ENCODE measurements around the gene HOXA5. TPM values are rescaled to one million over a fixed set of nuclear protein-coding genes. Genes with fewer than 3 reads are reported as not detected.

HOXA5 gene
- total and polyA plus RNA-seq, 2 of the 8 experiments (the other 6 are each of a cell fraction or from before 2014, with no cell fraction given) = not detected

- H4K5ac ChIP-seq (ENCODE audit: insufficient read length, low read depth, low read length) = no peak overlapping the region
- H2BK12ac ChIP-seq (ENCODE audit: low read depth, low read length) = no peak overlapping the region
- H3K4ac ChIP-seq (replicated peaks; ENCODE audit: insufficient read length, low read depth, low read length) = no peak overlapping the region
- H3K79me2 ChIP-seq (ENCODE audit: control insufficient read depth in 1 of 2, insufficient read depth in 2 of 2, low read length in 2 of 2) = no peaks in the 10 kb centered on the region
- peaks cover 43 to 54% of the 10 kb centered on the region in 2 experiments for H4K20me1 ChIP-seq (replicated peaks in 1 of 2; ENCODE audit: control insufficient read depth in 1 of 2, insufficient read depth in 2 of 2, low read length in 2 of 2)
- FAIRE-seq (no peak), DNase-seq (ENCODE audit: low read depth in 1 of 2, low spot score in 2 of 2) (peak in 1 of 2 experiments; percentile 44)
- no peak overlapping the region for H2BK20ac ChIP-seq (ENCODE audit: low read length)
- no peak overlapping the region for H2AFZ ChIP-seq (ENCODE audit: low read length)
- no peak overlapping the region for H4K91ac ChIP-seq (replicated peaks; ENCODE audit: insufficient read length, low read length)
- peaks cover 99 to 100% (median 100%) of the 10 kb centered on the region in 4 experiments for H3K27me3 ChIP-seq (replicated peaks in 1 of 4; ENCODE audit: control insufficient read depth in 3 of 4, extremely low read depth in 1 of 4, insufficient read depth in 3 of 4, low read length in 3 of 4)
- H3K79me1 ChIP-seq (ENCODE audit: low read depth, low read length) = no peaks in the 10 kb centered on the region
- no peaks in the 10 kb centered on the region; a peak in 1 of 4 replicates for H3K9me3 ChIP-seq (ENCODE audit: insufficient read depth in 2 of 2, low read depth in 1 of 2, low read length in 1 of 2)
- H2BK15ac ChIP-seq (ENCODE audit: low read length) = no peak overlapping the region
- no peak overlapping the region for H3K27ac ChIP-seq (ENCODE audit: low read depth, low read length)
- H3K56ac ChIP-seq (replicated peaks; ENCODE audit: insufficient read length, low read depth, low read length) = no peak overlapping the region
- no peak overlapping the region for H2AK5ac ChIP-seq (ENCODE audit: low read depth, low read length)
- no peak overlapping the region for H3K4me2 ChIP-seq (ENCODE audit: insufficient read depth in 1 of 2, low read depth in 2 of 2, low read length in 2 of 2)
- no peak overlapping the region for H4K8ac ChIP-seq (ENCODE audit: extremely low read depth, insufficient read depth, low read length)
- H3K23me2 ChIP-seq (ENCODE audit: low read depth, low read length) = no peaks in the 10 kb centered on the region; the same call in 1 of the 2 replicates
- H3K23ac ChIP-seq (ENCODE audit: insufficient read length) = no peak overlapping the region
- TF ChIP-seq RNF2 (IDR thresholded peaks at IDR 0.05; ENCODE audit: borderline replicate concordance, low read depth, low read length, missing control alignments, poor library complexity, severe bottlenecking) (peak; percentile 96), SUZ12 (IDR thresholded peaks at IDR 0.05; ENCODE audit: low read length) (peak; percentile 90), GABPA (IDR thresholded peaks at IDR 0.05; ENCODE audit: borderline replicate concordance, insufficient read depth, low read length) (no peak)
- H3K18ac ChIP-seq (ENCODE audit: extremely low read depth, low read length) = no peak overlapping the region
- no peak overlapping the region for H3K9ac ChIP-seq (replicated peaks in 1 of 4; ENCODE audit: extremely low read depth in 1 of 4, low read depth in 3 of 4, low read length in 3 of 4)
- WGBS, 2 experiments (ENCODE audit: extremely low coverage in 1 of 2, insufficient coverage in 1 of 2, insufficient read length in 1 of 2, insufficient replicate concordance in 2 of 2, low coverage in 1 of 2, low lambda C conversion rate in 2 of 2, missing lambda C conversion rate in 1 of 2) = 32% methylated on average over 22 of the region's 22 CpGs; no CpG with 5 or more reads in 1 of the 2 experiments
- no peak overlapping the region for H2BK120ac ChIP-seq (replicated peaks; ENCODE audit: low read depth, low read length)
- CTCF ChIA-PET (ENCODE audit: partially characterized antibody) = interaction anchor here (0.7 to 2.4 kb wide), 11 partner anchors 9 to 919 kb away, joined by 3 to 8 read pairs (median 4); no protein-coding TSS in a partner anchor
- no peak overlapping the region for H3K14ac ChIP-seq (ENCODE audit: insufficient read length)
- H3K4me1 ChIP-seq (replicated peaks in 1 of 4; ENCODE audit: control insufficient read depth in 3 of 4, insufficient read depth in 4 of 4, low read length in 3 of 4) = peaks cover 4 to 11% (median 5%) of the 10 kb centered on the region in 4 experiments; a peak in 5 of 7 replicates
- H3K4me3 ChIP-seq (ENCODE audit: extremely low read depth in 1 of 4, insufficient read depth in 2 of 4, low read depth in 3 of 4, low read length in 4 of 4) = no peak overlapping the region
- no peak overlapping the region for H2BK5ac ChIP-seq (ENCODE audit: low read depth, low read length)
- peaks cover 0 to 15% (median 0%) of the 10 kb centered on the region in 4 experiments; a peak in 1 of 8 replicates for H3K36me3 ChIP-seq (ENCODE audit: control insufficient read depth in 2 of 4, insufficient read depth in 4 of 4, low read length in 3 of 4)
- POLR2A ChIA-PET (ENCODE audit: partially characterized antibody) = no interaction called here
Observed at GRCh38 chr7:27176962-27177794, 33.7 kb upstream of the HOXA5 start.
